Adipocyte (in vitro differentiated cells): ENCODE results near the gene LPAR1.
"Not testable (repeated sequence)": the region's sequence is repeated elsewhere in the genome, so short reads cannot be mapped to it uniquely, and the experiment has no call there.

Source experiments
- DNase-seq: peaks from one replicate; pipeline ENCODE4 v3.0.0-alpha.2; 2015; ENCODE audit warnings: low read depth
- H3K27me3 ChIP-seq: replicated peaks from 2 replicates; pipeline ENCODE4 v1.7.0; 2013; ENCODE audit warnings: mild to moderate bottlenecking, low read length, moderate library complexity; ENCODE audit not compliant: control insufficient read depth, insufficient read depth
- H3K36me3 ChIP-seq: 2 replicates; pipeline ENCODE4 v1.7.0; 2013; ENCODE audit warnings: low read length, mild to moderate bottlenecking, moderate library complexity; ENCODE audit not compliant: control insufficient read depth, insufficient read depth, severe bottlenecking
- H3K4me1 ChIP-seq: 2 replicates; pipeline ENCODE4 v1.7.0; 2013; ENCODE audit warnings: mild to moderate bottlenecking, low read length, moderate library complexity; ENCODE audit not compliant: control insufficient read depth, insufficient read depth
- H3K4me3 ChIP-seq: 2 replicates; pipeline ENCODE4 v1.7.0; 2013; ENCODE audit warnings: mild to moderate bottlenecking, low read length, moderate library complexity
- H3K9ac ChIP-seq: 2 replicates; pipeline ENCODE4 v1.7.0; 2013; ENCODE audit warnings: mild to moderate bottlenecking, low read length, moderate library complexity
- H3K9me3 ChIP-seq: 2 replicates; pipeline ENCODE4 v1.7.0; 2013; ENCODE audit warnings: mild to moderate bottlenecking, low read length, moderate library complexity; ENCODE audit not compliant: control insufficient read depth

Gene LPAR1

GRCh38 chr9:110832926-110833325, 205.3 kb downstream of the LPAR1 start:
- no peak overlapping the region for H3K4me3 ChIP-seq
- no peaks in the 10 kb centered on the region for H3K36me3 ChIP-seq
- H3K4me1 ChIP-seq = peaks cover 28% of the 10 kb centered on the region
- no peaks in the 10 kb centered on the region for H3K9me3 ChIP-seq
- H3K27me3 ChIP-seq = no peaks in the 10 kb centered on the region
- no peak overlapping the region for H3K9ac ChIP-seq
- DNase-seq = peak; percentile 2

GRCh38 chr9:110830495-110830894, 207.8 kb downstream of the LPAR1 start:
- Histone ChIP-seq H3K27me3 (no peaks in the 10 kb centered on the region), H3K9me3 (no peaks in the 10 kb centered on the region), H3K9ac (no peak overlapping the region), H3K4me3 (no peak overlapping the region), H3K4me1 (peaks cover 20% of the 10 kb centered on the region), H3K36me3 (no peaks in the 10 kb centered on the region)
- DNase-seq = no peak

GRCh38 chr9:110828264-110828663, 210.0 kb downstream of the LPAR1 start:
- Histone ChIP-seq H3K4me1 (peaks cover 13% of the 10 kb centered on the region), H3K27me3 (no peaks in the 10 kb centered on the region), H3K9ac (peak overlapping the region; percentile 48), H3K4me3 (no peak overlapping the region), H3K36me3 (no peaks in the 10 kb centered on the region), H3K9me3 (no peaks in the 10 kb centered on the region)
- DNase-seq = peak; percentile 84

- not testable (repeated sequence) for H3K4me3 ChIP-seq, H3K36me3 ChIP-seq, H3K27me3 ChIP-seq, DNase-seq, H3K9me3 ChIP-seq, H3K9ac ChIP-seq
- H3K4me1 ChIP-seq = peaks cover 13% of the 10 kb centered on the region
Observed at GRCh38 chr9:110826400-110826799, 211.9 kb downstream of the LPAR1 start.

DNA sequence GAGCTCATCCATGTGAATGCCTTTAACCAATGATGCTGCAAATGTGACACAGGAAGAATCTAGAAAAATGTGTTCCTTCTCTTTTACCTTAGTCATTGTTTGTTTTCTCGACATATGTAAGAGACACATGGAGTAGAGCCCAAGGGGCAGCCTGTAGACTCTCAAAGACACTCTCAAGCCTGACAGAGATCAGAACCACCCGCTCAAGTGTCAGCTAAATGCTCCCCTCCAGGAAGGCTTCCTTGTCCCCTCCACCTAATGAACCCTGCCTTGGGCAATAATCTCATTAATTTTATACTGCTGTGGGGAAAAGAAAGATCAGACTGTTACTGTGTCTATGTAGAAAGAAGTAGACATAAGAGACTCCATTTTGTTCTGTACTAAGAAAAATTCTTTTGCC, 212.3 kb downstream of the LPAR1 start:
- Histone ChIP-seq H3K9me3 (no peaks in the 10 kb centered on the region), H3K9ac (no peak overlapping the region), H3K36me3 (no peaks in the 10 kb centered on the region), H3K4me1 (peaks cover 13% of the 10 kb centered on the region), H3K27me3 (no peaks in the 10 kb centered on the region), H3K4me3 (no peak overlapping the region)
- DNase-seq = no peak

DNA sequence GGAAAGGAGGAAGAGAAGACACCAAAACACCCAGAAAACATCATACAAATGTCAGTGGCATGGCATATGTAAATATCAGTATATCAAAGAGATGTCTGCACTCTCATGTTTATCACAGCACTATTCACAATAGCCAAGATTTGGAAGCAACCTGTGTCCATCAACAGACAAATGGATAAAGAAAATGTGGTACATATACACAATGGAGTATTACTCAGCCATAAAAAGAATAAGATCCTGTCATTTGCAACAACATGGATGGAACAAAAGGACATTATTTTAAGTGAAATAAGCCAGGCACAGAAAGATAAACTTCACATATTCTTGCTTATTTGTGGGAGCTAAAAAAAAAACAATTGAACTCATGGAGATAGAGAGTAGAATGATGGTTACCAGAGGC, 213.1 kb downstream of the LPAR1 start:
- H3K9me3 ChIP-seq, H3K9ac ChIP-seq, H3K4me3 ChIP-seq, H3K27me3 ChIP-seq, H3K36me3 ChIP-seq, DNase-seq: not testable (repeated sequence)
- peaks cover 13% of the 10 kb centered on the region for H3K4me1 ChIP-seq
